Stomach (tissue), 4 donors: Measurements from ENCODE around the gene CINP.

Experiments used
- EP300 ChIP-seq: sonication (generic); formaldehyde crosslinking; IDR thresholded peaks from one replicate; pipeline ENCODE4 v1.6.1; 2017; ENCODE audit warnings: antibody characterized with exemption
- POLR2A ChIP-seq, 4 donors: fragments of 450-650 bp; IDR thresholded peaks; one replicate each; pipeline ENCODE4 v1.6.1; 2016; ENCODE audit warnings: antibody characterized with exemption in 4 of 4, control low read depth in 2 of 4, mild to moderate bottlenecking in 1 of 4, moderate library complexity in 1 of 4
- POLR2AphosphoS5 ChIP-seq, 3 donors: sonication (generic); formaldehyde crosslinking; IDR thresholded peaks; one replicate each; pipeline ENCODE4 v1.6.1; 2016; ENCODE audit warnings: antibody characterized with exemption in 3 of 3
- TF ChIP-seq, protein P1 (sequence below), 7 experiments: fragments of 450-650 bp in 4 of 7; fragments of 200-600 bp in 3 of 7; sonication (generic) in 3 of 7; IDR thresholded peaks; one replicate each; pipeline ENCODE4 v1.5.1; 2016 to 2019; ENCODE audit warnings: antibody characterized with exemption in 7 of 7, control low read depth in 2 of 7, mild to moderate bottlenecking in 1 of 7

- TF ChIP-seq, protein P1, sequence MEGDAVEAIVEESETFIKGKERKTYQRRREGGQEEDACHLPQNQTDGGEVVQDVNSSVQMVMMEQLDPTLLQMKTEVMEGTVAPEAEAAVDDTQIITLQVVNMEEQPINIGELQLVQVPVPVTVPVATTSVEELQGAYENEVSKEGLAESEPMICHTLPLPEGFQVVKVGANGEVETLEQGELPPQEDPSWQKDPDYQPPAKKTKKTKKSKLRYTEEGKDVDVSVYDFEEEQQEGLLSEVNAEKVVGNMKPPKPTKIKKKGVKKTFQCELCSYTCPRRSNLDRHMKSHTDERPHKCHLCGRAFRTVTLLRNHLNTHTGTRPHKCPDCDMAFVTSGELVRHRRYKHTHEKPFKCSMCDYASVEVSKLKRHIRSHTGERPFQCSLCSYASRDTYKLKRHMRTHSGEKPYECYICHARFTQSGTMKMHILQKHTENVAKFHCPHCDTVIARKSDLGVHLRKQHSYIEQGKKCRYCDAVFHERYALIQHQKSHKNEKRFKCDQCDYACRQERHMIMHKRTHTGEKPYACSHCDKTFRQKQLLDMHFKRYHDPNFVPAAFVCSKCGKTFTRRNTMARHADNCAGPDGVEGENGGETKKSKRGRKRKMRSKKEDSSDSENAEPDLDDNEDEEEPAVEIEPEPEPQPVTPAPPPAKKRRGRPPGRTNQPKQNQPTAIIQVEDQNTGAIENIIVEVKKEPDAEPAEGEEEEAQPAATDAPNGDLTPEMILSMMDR (IDR thresholded peaks at IDR 0.05) = no peak
- no peak for TF ChIP-seq POLR2AphosphoS5 (IDR thresholded peaks at IDR 0.05)
- TF ChIP-seq POLR2A (IDR thresholded peaks at IDR 0.05) = no peak
- TF ChIP-seq EP300 = no peak
These were observed 18.2 kb downstream of the CINP start for GRCh38 chr14:102344485-102344884.
